Esophagus squamous epithelium (tissue), 5 donors: Measurements from ENCODE around the gene PRKACA. TPM values are rescaled to one million over a fixed set of nuclear protein-coding genes. Genes with fewer than 3 reads are reported as not detected.
A peak's percentile ranks its signal among the peaks of the same experiment; 100 is the strongest.

Source experiments
- DNase-seq: peaks from one replicate; lab custom pipeline; 2025; lab: John Stamatoyannopoulos, UW
- H3K27ac ChIP-seq, 4 donors: fragments of 200-600 bp; sonication (generic); one replicate each; pipeline ENCODE4 v1.5.1; 2016 to 2019; ENCODE audit warnings: mild to moderate bottlenecking in 1 of 4
- H3K27me3 ChIP-seq, 4 donors: fragments of 200-600 bp; sonication (generic); 1 replicate in 3 of 4; 2 replicates in 1 of 4; pipeline versions ENCODE4 v1.5.1 to v1.6.0; 2017 to 2021; ENCODE audit warnings: antibody characterized with exemption in 1 of 4
- H3K36me3 ChIP-seq, 3 donors: fragments of 200-600 bp; sonication (generic); one replicate each; pipeline ENCODE4 v1.5.1; 2016 to 2019
- H3K4me1 ChIP-seq, 3 donors: fragments of 200-600 bp; sonication (generic); one replicate each; pipeline ENCODE4 v1.5.1; 2017 to 2019
- H3K4me3 ChIP-seq, 4 donors: fragments of 200-600 bp; sonication (generic); 1 replicate in 3 of 4; 2 replicates in 1 of 4; pipeline ENCODE4 v1.5.1; 2016 to 2019; ENCODE audit warnings: mild to moderate bottlenecking in 2 of 4, moderate library complexity in 1 of 4
- H3K9me3 ChIP-seq, 3 donors: fragments of 200-600 bp; sonication (generic); one replicate each; pipeline ENCODE4 v1.5.1; 2016 to 2019
- CTCF ChIP-seq, 6 experiments: fragments of 450-650 bp in 4 of 6; fragments of 200-600 bp in 2 of 6; sonication (generic) in 2 of 6; IDR thresholded peaks; one replicate each; pipeline ENCODE4 v1.5.1; 2016 to 2019; ENCODE audit warnings: antibody characterized with exemption in 6 of 6, mild to moderate bottlenecking in 4 of 6, moderate library complexity in 4 of 6
- POLR2A ChIP-seq, 4 donors: fragments of 450-650 bp; IDR thresholded peaks; one replicate each; pipeline ENCODE4 v1.6.1; 2017; ENCODE audit warnings: antibody characterized with exemption in 4 of 4, mild to moderate bottlenecking in 4 of 4, moderate library complexity in 3 of 4
- WGBS, 2 donors: methylation state at CpG; one replicate each; pipeline ENCODE4 v1.1.5; 2018; 5-methylcytosine and 5-hydroxymethylcytosine counted together
- intact Hi-C: fragments of 100-400 bp; cut with DNase I; formaldehyde crosslinking; loops from one replicate; pipeline ENCODE4 v1.15.0; 2022
- total RNA-seq, 4 donors: library from RNA; depleted of rRNA; stranded (reverse); fragments of >200 nt; gene quantifications; one replicate each; pipeline ENCODE4 v1.1.0, GENCODE V29; 2016
- donor health status: DM: yes; HTN: yes; CAD: no.

The PRKACA gene
- total RNA-seq, 4 donors from 2014 or later: 28.6 to 42.8 (median 37.0) TPM

GRCh38 chr19:14088634-14089411 lies 28.7 kb downstream of the PRKACA start:
- Histone ChIP-seq H3K9me3 (peaks cover 0 to 11% (median 5%) of the 10 kb centered on the region in 3 donors), H3K27me3 (no peaks in the 10 kb centered on the region), H3K4me3 (peak overlapping the region in 3 of 4 donors; percentile 64 to 98 (median 89)), H3K36me3 (peaks cover 0 to 26% (median 5%) of the 10 kb centered on the region in 3 donors), H3K4me1 (peaks cover 10 to 24% (median 11%) of the 10 kb centered on the region in 3 donors), H3K27ac (peak overlapping the region in 2 of 4 donors; percentile 96 to 98)
- 77 to 83% methylated on average over 25 to 26 of the region's 30 CpGs for WGBS, 2 donors
- no peak for TF ChIP-seq CTCF (IDR thresholded peaks at IDR 0.05)
- TF ChIP-seq POLR2A (IDR thresholded peaks at IDR 0.05): no peak
- DNase-seq: no peak
- intact Hi-C loops: no loop called here

GRCh38 chr19:14086098-14086497 lies 31.5 kb downstream of the PRKACA start:
- no peak for DNase-seq
- H3K36me3 ChIP-seq: peaks cover 0 to 26% (median 5%) of the 10 kb centered on the region in 3 donors
- H3K27ac ChIP-seq: no peak overlapping the region
- no peak overlapping the region for H3K4me3 ChIP-seq
- H3K4me1 ChIP-seq: peaks cover 13 to 30% (median 14%) of the 10 kb centered on the region in 3 donors
- no peaks in the 10 kb centered on the region for H3K27me3 ChIP-seq
- 90 to 98% methylated on average over 5 of the region's 5 CpGs for WGBS, 2 donors
- intact Hi-C loops: no loop called here
- no peaks in the 10 kb centered on the region for H3K9me3 ChIP-seq
- TF ChIP-seq CTCF (IDR thresholded peaks at IDR 0.05) (no peak), POLR2A (IDR thresholded peaks at IDR 0.05) (no peak)

GRCh38 chr19:14085309-14085995 lies 32.1 kb downstream of the PRKACA start, which contains the start of gene C19orf67:
C19orf67 (minus strand) TSS chr19:14085783; CDS start chr19:14085627, 156 bp downstream.
- WGBS, 2 donors: 51 to 55% methylated on average over 3 to 4 of the region's 54 CpGs
- Histone ChIP-seq H3K9me3 (no peaks in the 10 kb centered on the region), H3K27me3 (no peaks in the 10 kb centered on the region), H3K4me1 (peaks cover 15 to 35% (median 18%) of the 10 kb centered on the region in 3 donors), H3K36me3 (peaks cover 0 to 26% (median 5%) of the 10 kb centered on the region in 3 donors), H3K4me3 (no peak within 1 kb of the TSS), H3K27ac (no peak within 1 kb of the TSS)
- no peak for TF ChIP-seq POLR2A (IDR thresholded peaks at IDR 0.05)
- no peak for TF ChIP-seq CTCF (IDR thresholded peaks at IDR 0.05)
- intact Hi-C loops: no loop called here
- no peak for DNase-seq

GRCh38 chr19:14082675-14082960 lies 34.9 kb downstream of the PRKACA start:
- Histone ChIP-seq H3K4me1 (peaks cover 16 to 31% (median 19%) of the 10 kb centered on the region in 3 donors), H3K36me3 (peaks cover 0 to 12% (median 0%) of the 10 kb centered on the region in 3 donors), H3K27me3 (no peaks in the 10 kb centered on the region), H3K4me3 (peak overlapping the region in 3 of 4 donors; percentile 75 to 81 (median 76)), H3K9me3 (no peaks in the 10 kb centered on the region), H3K27ac (peak overlapping the region in 3 of 4 donors; percentile 93 to 97 (median 94))
- 33 to 36% methylated on average over 1 of the region's 1 CpG for WGBS, 2 donors
- DNase-seq: no peak
- TF ChIP-seq CTCF (IDR thresholded peaks at IDR 0.05) (no peak), POLR2A (IDR thresholded peaks at IDR 0.05) (no peak)
- intact Hi-C loops: no loop called here
